SK-N-DZ (cell line): ENCODE data around the gene BIRC5. TPM values are rescaled to one million over a fixed set of nuclear protein-coding genes. Genes with fewer than 3 reads are reported as not detected.
"Not testable (repeated sequence)": the region's sequence is repeated elsewhere in the genome, so short reads cannot be mapped to it uniquely, and the experiment has no call there.

Experiments used
- DNase-seq: peaks from one replicate; pipeline ENCODE4 v3.0.0-alpha.2; 2015; ENCODE audit warnings: low spot score
- polyA plus RNA-seq, 2 experiments: library from polyadenylated mRNA; depleted of rRNA; stranded (reverse); fragments of >200 nt; gene quantifications; 2 replicates each; pipeline ENCODE4 v1.2.3, GENCODE V29; 2014

The BIRC5 gene
- 200 and 212 TPM in 2 replicates for polyA plus RNA-seq (2014; cell fraction: cytosol; rRNA removed)
- 123 and 127 TPM in 2 replicates for polyA plus RNA-seq (2014; cell fraction: nucleus; rRNA removed)

DNA sequence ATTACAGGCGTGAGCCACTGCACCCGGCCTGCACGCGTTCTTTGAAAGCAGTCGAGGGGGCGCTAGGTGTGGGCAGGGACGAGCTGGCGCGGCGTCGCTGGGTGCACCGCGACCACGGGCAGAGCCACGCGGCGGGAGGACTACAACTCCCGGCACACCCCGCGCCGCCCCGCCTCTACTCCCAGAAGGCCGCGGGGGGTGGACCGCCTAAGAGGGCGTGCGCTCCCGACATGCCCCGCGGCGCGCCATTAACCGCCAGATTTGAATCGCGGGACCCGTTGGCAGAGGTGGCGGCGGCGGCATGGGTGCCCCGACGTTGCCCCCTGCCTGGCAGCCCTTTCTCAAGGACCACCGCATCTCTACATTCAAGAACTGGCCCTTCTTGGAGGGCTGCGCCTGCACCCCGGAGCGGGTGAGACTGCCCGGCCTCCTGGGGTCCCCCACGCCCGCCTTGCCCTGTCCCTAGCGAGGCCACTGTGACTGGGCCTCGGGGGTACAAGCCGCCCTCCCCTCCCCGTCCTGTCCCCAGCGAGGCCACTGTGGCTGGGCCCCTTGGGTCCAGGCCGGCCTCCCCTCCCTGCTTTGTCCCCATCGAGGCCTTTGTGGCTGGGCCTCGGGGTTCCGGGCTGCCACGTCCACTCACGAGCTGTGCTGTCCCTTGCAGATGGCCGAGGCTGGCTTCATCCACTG is at the start of gene BIRC5:
Gene BIRC5 (plus strand): TSS at position 238 of the 690 bp plus-strand sequence. CDS start 64 bp downstream, at position 302.
- DNase-seq, result peak; percentile 92

DNA sequence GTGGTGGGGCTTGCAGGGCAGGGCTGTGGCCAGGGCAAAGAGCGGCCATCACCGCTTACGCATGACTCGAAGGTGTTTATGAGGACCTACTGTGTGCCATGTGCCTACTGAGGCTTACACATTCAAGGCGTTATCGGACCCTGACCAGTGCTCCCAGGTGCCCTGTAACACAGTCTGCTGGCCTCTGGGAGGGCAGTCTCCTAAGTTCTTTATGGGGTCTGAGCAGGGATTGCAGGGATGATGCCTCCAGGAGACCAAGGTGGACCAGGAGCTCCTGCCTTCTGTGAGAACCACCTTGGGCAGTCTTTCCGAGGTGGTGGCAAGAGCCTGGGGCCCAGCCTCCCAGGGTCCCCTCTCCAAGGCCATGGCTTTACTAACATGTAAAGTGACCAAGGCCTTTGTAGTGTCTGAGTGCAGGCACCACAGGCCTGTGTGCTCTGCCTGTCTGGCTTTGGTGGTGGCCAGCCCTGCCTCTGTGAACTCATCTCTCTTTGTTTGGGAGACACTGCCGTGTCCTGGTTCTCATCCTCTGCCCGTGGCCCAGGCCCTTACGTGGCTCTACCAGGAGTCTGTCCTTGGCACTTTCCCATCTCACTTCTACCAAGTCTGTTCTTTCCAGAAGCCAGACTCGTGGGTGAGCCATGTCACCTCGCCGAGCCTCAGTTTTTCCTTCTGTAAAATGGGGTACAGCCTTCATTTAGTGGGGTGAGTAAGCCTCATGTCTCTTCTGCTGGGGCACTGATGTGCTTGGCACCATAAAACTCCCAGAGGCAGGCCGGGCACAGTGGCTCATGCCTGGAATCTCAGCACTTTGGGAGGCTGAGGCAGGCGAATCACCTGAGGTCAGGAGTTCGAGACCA is 49.1 kb upstream of the BIRC5 start:
- no peak for DNase-seq

DNA sequence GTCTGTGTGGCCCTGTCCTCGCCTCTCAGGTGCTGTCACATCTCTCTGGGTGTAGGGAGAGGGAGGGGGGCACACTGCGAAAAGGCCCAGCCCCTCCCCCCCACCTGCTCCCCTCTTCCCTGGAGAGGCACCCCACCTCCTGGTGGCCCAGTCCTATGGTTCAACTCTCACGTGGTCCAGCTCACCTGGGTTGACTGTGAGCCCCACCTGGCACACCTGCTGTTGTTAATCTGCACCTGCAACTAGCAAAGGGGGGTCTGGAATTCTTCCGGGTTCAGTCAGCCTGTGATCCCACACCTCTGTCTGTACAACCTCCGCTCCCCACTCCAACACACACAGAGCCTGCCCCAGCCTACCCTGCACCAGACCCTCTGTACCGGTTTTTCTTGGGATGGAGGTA is 47.6 kb upstream of the BIRC5 start:
- no peak for DNase-seq

DNA sequence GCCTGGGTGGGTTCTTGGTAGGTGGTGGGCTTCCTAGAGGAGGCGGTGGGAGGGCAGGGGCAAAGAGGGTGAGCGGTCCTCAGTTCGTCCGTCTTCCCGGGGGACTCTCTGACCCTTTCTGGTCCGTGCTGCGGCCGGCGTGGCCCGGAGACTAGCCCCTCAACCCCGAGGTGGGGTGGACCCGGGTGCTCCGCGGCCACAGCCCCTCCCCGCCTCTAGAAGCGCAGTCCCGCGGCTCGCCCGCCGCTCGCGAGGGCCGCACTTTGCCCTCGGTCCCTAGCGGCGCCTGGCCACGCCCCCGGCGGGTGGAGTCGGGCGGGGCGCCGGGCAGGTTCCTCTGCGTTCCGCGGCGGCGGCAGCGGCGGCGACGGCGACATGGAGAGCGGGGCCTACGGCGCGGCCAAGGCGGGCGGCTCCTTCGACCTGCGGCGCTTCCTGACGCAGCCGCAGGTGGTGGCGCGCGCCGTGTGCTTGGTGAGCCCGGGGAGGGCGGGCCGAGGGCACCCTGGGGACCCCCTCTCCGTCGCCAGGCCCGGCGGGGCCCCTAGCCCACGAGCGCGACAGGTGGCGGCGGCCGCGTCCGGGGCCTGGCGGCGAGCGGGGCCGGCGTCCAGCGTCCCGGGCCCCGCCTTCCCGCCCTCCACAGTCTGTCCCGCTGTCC is 45.7 kb upstream of the BIRC5 start, which contains the start of gene SYNGR2:
Gene SYNGR2 (plus strand): TSS at position 340 of the 661 bp plus-strand sequence. CDS start 36 bp downstream, at position 376.
- peak; percentile 80 for DNase-seq

DNA sequence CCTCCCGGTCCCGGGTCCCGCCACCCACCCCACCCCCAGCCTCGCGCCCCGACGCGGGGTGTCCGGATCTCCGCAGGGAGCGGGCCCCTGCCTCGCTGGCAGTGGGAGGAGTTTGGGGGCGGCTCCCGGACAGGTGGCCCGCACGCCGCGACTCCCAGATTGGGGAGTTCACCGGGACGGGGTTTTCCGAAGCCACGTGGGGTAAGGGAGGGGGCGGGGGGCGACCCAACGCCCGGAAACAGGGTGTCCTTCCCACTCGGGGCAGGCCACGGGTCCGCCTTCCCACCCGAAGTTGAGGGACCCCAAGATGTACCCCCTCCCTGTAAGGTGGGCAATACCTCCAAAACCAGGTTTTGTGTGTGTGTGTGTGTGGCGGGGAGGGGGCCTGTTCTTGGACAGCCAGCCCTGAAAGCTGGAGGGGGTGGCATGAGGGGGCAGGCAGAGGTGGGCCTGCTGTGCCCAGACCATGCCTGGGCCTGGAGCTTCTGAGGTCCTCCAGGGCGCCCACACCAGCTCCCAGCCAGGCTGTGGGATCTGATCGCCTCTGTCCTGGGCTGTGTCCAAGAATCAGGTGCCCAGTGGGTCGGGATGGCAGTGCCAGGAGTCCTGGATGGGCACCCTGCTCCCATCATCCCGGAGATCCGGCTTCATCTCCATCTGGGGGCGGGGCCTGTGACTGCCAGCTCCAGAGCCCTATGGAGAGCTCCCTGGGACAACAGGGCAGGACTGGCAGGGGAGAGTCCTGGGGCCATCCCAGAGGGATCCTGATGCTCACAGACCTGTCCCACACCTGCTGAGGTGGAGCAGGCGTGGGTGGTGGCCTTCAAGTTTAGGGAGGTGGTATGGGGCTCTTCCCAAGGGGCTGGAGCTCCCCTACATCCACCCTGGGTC is 44.9 kb upstream of the BIRC5 start:
- DNase-seq, result peak; percentile 45

DNA sequence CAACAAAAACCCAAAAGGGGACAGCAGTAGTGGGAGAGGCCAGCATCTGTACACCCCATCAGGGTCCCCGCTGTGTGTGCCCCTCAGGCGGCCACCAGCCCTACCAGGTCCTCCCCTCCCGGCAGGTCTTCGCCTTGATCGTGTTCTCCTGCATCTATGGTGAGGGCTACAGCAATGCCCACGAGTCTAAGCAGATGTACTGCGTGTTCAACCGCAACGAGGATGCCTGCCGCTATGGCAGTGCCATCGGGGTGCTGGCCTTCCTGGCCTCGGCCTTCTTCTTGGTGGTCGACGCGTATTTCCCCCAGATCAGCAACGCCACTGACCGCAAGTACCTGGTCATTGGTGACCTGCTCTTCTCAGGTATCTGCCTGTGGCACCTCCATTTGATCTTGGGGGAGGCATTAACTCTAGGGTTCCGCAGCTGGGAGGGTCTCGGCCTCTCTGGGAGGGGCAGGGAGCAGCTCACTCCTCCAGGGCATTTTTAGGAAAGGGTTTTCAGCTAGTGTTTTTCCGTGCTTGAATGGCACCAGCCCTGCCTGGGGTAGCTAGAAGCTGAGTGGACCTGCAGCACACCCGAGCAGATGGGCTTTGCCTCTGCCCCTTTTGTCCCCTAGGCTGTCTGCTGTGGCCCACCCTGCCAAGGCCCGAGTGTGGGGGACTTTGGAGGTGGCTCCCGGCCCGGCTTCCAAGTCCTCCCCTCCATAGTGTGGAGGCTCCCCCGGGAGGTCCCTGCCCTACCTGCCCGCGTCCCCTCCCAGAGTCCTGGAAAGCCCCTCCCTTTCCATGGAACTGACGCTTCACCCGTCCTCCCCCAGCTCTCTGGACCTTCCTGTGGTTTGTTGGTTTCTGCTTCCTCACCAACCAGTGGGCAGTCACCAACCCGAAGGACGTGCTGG is 43.1 kb upstream of the BIRC5 start:
- DNase-seq, result no peak

DNA sequence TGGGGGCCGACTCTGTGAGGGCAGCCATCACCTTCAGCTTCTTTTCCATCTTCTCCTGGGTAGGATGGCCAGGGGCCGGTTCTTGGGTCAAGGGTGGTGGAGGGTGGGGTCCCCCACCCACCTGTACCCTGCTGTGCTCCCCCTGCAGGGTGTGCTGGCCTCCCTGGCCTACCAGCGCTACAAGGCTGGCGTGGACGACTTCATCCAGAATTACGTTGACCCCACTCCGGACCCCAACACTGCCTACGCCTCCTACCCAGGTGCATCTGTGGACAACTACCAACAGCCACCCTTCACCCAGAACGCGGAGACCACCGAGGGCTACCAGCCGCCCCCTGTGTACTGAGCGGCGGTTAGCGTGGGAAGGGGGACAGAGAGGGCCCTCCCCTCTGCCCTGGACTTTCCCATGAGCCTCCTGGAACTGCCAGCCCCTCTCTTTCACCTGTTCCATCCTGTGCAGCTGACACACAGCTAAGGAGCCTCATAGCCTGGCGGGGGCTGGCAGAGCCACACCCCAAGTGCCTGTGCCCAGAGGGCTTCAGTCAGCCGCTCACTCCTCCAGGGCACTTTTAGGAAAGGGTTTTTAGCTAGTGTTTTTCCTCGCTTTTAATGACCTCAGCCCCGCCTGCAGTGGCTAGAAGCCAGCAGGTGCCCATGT is 42.3 kb upstream of the BIRC5 start:
- not testable (repeated sequence) for DNase-seq

DNA sequence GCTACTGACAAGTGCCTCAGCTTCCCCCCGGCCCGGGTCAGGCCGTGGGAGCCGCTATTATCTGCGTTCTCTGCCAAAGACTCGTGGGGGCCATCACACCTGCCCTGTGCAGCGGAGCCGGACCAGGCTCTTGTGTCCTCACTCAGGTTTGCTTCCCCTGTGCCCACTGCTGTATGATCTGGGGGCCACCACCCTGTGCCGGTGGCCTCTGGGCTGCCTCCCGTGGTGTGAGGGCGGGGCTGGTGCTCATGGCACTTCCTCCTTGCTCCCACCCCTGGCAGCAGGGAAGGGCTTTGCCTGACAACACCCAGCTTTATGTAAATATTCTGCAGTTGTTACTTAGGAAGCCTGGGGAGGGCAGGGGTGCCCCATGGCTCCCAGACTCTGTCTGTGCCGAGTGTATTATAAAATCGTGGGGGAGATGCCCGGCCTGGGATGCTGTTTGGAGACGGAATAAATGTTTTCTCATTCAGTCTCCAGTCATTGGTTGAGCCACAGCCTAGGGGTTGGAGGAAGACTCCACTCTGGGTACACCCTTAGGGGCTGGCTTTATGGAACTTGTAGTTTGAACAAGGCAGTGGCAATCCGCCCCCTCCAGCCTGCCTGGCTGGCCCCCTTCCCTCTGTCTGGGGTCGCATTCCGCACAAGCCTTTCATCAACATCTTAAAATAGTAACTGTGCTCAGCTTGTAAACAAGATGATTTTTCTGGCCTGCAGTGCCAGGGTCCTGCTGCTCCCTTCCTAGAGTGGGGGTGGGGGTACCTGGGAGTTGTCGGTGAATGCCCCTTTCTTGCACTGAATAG is 41.6 kb upstream of the BIRC5 start:
- no peak for DNase-seq

DNA sequence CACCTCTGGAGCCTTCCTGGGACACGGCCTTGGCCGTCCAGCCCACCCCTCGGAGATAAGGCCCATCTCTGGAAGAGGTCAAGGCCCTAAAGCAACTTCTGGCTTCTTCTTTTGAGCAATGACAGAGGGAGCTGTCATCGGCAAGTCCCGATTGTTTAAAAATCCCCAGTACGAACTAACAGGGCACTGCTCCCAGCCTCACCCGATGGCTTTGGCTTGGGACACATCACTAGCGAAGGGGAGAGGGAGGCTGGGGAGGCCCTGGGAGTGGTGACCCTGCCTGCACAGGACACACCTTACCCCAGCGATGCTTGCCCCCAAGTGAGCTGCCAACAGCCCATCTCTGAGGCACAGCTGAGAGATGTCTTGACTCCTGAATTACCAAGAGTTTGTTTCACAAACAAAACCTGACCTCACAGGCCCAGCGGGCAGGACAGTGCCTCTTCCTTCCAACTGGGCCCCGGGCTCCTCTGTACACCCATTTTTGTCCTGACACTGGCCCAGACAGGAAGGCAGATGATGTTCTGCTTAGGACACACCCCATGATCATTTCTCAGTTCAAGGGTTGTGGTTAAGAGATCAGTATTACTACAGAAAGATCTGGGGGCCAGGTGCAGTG is 40.8 kb upstream of the BIRC5 start:
- no peak for DNase-seq

DNA sequence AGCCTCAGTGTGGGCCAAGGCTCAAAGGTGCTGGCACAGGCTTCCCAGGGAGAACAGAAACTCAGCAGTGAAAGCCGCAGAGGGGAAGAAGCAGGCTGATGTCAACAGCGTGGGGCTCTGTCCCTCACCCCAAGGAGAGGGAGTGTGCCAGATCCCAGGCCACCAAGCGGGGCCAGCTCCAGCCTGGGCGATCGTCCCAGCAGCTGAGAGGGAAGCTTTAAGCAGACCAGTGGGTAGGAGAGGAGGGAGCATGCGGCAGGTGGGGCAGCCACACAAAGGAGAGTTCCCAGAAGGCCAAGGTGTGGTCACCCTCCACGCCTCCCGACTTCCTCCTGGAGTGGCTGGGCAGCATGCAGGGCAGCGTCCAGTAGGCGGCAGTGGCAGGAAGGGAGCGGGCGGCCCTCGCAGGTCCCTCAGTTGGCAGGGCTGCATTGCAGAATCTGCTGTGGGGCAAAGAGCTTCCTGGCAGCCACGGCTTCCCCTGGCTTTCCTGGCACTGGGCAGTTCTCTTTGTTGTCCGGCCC is 39.6 kb upstream of the BIRC5 start:
- no peak for DNase-seq

DNA sequence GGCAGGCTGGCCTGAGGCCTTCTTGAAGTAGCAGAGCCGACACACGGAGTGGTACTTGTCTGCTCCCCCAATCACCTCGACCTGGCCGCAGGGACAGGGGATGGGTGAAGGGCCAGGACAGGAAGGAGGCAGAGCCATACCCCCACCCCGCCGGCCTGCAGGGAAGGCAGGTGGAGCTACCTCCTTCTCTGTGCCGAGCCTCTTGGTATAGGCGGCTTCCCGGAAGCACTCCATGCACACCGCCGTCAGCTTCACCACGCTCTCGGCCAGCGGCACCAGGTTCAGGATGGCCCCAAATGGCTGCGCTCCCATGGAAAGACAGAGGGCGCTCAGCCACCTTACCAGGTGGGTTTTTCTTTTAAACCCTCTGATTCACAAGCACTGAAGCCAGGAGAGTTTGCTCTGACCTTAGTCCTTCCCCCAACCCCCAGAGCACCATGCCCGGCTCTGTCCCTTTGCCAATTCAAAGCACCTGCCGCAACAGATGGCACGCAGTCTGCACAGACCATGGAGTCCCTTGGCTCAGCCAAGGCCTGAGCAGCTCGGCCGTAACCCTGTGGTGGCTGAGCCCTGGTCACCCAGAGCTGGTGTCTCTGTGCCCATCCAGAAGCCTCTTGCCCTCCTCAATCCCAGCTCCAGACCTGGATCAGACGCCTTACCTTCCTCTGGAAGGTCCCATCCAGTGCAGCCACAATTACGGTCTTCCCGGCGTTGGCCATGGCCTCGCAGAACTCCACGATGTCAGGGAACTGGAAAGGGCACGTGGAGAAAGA is 39.0 kb upstream of the BIRC5 start:
- DNase-seq, result no peak

DNA sequence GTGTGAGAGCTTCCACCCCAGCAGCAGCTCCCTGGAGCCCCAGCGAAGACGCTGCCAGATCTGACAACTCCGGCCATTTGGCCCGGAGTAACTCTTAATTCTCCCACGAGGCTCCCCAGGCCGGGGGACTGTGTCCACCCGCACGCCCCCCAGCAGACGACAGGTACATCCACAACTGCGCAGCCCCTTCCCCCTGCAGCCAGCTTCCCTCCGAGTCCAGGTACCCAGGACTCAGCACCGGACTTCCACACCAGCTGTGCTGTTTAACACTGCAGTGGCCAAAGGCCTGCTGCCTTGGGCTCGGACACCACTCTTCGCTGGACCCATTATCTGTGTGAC is 38.4 kb upstream of the BIRC5 start:
- DNase-seq, result no peak

DNA sequence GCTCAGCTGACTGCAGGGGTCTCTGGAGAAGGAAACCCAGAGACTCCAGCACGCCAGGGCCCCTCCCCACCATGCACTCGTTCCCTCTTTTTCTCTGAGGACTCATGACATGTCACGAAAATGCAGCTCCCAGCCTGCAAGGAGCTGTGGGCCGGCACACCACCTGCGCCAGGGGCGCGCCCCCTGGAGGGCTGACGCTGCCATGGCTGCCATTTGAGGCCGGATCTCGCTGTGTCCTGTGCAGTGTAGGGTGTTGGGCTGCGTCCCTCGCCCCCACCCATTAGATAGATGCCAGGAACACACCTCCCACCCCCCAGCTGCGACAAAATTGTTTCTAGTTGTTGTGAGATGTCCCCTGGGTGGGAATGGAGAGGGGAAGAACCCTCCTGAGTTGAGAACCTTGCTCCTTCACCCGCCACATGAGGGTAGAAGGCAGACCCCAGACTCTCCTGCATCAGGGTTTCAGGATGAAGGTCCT is 37.5 kb upstream of the BIRC5 start:
- peak; percentile 48 for DNase-seq

DNA sequence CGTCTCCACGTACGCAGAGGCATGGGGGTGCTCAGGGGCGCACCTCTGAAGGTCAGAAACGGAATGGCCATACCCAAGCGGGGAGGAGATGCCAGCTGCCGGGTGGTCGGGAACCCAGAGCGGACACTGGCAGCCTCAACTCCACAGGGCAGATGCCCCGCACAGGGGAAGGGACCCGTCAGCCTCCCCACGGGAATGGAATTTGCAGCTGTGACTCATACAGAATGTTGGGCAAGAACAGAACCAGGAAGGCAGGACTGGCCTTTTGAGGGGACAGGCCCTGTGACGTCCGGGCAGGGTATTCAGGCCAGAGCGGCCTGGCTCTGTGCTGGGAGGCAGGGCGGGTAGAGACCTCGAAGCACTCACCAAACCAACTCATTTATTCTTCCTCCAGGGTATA is 34.7 kb upstream of the BIRC5 start:
- DNase-seq, result no peak

DNA sequence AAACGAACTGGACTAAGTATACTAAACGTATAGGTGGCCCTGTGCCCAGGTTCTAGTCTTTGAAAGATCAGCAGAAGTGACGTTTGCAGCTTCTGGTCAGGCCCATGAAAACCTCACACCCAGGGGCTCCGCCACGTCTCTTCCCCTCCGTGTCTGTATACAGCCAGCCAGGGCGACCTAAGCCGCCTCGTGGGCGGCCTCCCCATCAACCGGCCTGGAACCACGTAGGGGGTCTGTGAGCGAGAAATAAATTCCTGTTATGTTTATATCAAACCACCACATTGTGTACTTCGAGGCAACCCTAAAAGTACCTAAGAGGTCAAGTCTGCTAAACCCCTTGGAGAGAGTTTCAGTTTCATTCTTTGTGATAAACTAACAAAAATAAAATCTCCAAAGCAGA is 34.0 kb upstream of the BIRC5 start:
- DNase-seq, result no peak

DNA sequence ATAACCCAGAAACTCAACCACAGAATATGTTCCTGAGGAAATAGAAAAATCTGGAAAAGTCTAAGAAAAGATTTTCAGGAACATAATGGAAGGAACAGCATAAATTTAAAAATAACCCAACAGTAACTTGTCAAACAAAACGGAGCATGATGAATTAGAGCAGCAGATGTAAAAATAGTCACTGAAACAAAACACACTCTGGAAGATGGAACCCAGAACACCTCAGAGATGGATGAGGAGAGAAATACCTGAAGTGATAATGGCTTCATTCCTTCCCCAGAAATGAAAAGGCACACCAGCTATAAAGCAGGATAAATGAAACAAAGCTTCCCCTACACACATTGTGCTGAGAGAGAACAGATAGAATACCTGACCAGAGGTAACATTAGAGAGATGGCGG is 33.5 kb upstream of the BIRC5 start:
- DNase-seq, result no peak

DNA sequence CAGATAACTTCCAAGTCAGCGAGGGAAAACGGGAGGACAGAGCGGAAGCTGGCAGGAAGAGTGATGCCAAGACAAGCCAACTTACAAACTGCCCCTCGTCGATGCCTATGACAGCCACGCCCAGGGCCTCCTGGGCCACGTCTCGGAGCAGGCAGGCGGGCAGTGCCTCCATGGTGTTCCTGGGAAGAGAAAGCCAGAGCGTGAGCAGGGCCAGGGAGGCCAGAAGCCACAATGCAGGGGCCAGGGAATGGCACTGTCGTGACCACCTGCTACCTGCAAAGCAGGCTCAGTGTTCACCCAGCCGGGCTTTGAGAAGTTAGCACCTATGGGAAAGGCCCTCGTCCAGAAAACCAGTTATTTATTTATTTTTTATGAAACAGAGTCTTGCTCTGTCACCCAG is 31.5 kb upstream of the BIRC5 start:
- DNase-seq, result no peak
